ENCODE data around the gene OASL. TPM values are rescaled to one million over a fixed set of nuclear protein-coding genes. Genes with fewer than 3 reads are reported as not detected.

The OASL gene
- total and polyA plus RNA-seq, 2 of the 4 experiments (the other 2 are of a cell fraction) = under 0.01 to 0.05 TPM

DNA sequence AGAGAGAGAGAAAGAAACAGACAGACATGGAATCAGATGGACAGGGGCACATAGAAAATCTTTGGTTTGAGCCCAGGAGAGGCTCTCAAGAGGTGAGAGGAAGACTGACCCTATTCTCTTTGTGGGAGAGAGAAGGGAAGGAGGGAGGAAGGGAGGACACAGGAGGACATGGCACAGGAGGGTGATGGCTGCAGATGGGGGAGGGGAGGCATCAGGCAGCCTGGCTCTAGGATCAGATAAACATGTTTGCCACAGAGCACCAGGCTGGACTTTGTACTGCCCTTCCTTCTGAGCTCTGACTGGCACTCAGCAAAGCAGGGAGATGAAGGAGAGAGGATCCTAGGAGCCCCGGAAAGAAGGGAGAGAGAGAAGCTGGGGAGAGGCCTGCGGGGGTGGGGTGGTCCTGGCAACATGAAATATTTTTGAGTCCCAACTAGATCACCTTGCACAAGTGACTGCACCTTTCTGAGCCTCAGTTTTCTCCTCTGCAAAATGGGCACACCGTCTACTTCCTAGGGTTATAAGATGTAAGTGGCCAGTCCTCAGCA is 54.6 kb downstream of the OASL start:
- no peak overlapping the region for H2BK120ac ChIP-seq (ENCODE audit: low read depth, low read length)
- no peak overlapping the region for H3K27ac ChIP-seq (ENCODE audit: insufficient read depth, low read length)
- no peak overlapping the region for H3K4me3 ChIP-seq (ENCODE audit: insufficient read depth, low read depth, low read length)
- TF ChIP-seq, protein P1, sequence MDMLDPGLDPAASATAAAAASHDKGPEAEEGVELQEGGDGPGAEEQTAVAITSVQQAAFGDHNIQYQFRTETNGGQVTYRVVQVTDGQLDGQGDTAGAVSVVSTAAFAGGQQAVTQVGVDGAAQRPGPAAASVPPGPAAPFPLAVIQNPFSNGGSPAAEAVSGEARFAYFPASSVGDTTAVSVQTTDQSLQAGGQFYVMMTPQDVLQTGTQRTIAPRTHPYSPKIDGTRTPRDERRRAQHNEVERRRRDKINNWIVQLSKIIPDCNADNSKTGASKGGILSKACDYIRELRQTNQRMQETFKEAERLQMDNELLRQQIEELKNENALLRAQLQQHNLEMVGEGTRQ (IDR thresholded peaks at IDR 0.05; ENCODE audit: low read depth, low read length) = no peak
- TF ChIP-seq, protein P2, sequence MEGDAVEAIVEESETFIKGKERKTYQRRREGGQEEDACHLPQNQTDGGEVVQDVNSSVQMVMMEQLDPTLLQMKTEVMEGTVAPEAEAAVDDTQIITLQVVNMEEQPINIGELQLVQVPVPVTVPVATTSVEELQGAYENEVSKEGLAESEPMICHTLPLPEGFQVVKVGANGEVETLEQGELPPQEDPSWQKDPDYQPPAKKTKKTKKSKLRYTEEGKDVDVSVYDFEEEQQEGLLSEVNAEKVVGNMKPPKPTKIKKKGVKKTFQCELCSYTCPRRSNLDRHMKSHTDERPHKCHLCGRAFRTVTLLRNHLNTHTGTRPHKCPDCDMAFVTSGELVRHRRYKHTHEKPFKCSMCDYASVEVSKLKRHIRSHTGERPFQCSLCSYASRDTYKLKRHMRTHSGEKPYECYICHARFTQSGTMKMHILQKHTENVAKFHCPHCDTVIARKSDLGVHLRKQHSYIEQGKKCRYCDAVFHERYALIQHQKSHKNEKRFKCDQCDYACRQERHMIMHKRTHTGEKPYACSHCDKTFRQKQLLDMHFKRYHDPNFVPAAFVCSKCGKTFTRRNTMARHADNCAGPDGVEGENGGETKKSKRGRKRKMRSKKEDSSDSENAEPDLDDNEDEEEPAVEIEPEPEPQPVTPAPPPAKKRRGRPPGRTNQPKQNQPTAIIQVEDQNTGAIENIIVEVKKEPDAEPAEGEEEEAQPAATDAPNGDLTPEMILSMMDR (conservative IDR thresholded peaks at IDR 0.05; ENCODE audit: low read depth, low read length) = no peak
- ChIA-PET POLR2A (ENCODE audit: unreplicated experiment) (no interaction called here), CTCF (interaction anchor here (1.0 to 1.6 kb wide), 2 partner anchors 13 kb away, joined by 5 read pairs; no protein-coding TSS in a partner anchor)
- no peak overlapping the region for H2BK15ac ChIP-seq (ENCODE audit: low read depth, low read length)
- H4K5ac ChIP-seq (ENCODE audit: low read depth, low read length) = no peak overlapping the region
- no peak overlapping the region for H3K23ac ChIP-seq (ENCODE audit: low read depth, low read length)
- dilution Hi-C loops (cut with HindIII; ENCODE audit: low sequenced_read_pairs, unreplicated experiment) (no loop called here), intact Hi-C loops (cut with micrococcal nuclease) (no loop called here), in situ Hi-C loops (cut with MboI; ENCODE audit: low sequenced_read_pairs) (no loop called here)
- H4K20me1 ChIP-seq (ENCODE audit: insufficient read depth, low read length) = no peaks in the 10 kb centered on the region
- no peak overlapping the region for H3K14ac ChIP-seq (replicated peaks; ENCODE audit: low read depth, low read length)
- no peak overlapping the region for H3K18ac ChIP-seq (ENCODE audit: low read depth, low read length)
- H4K8ac ChIP-seq (ENCODE audit: low read depth in 2 of 2, low read length in 2 of 2) = no peak overlapping the region
- H3K4ac ChIP-seq (ENCODE audit: low read depth, low read length) = no peak overlapping the region
- no peaks in the 10 kb centered on the region for H3K9me1 ChIP-seq (ENCODE audit: insufficient read depth, low read length)
- H3K4me2 ChIP-seq (ENCODE audit: low read depth, low read length) = no peak overlapping the region
- no peaks in the 10 kb centered on the region for H3K79me1 ChIP-seq (ENCODE audit: low read depth in 1 of 2, low read length in 2 of 2)
- H2AK9ac ChIP-seq (replicated peaks; ENCODE audit: low read depth, low read length, poor library complexity) = no peak overlapping the region
- no peak overlapping the region for H2BK20ac ChIP-seq (ENCODE audit: low read depth, low read length)
- no peak overlapping the region for H3K9ac ChIP-seq (ENCODE audit: low read depth, low read length)
- H3K56ac ChIP-seq (ENCODE audit: extremely low read depth, insufficient read depth, low read length) = no peak overlapping the region
- peaks cover 13% of the 10 kb centered on the region for H3K27me3 ChIP-seq (ENCODE audit: control insufficient read depth, insufficient read depth, low read length)
- no TSS peak for BruUV-seq (replicated peaks)
- H3K36me3 ChIP-seq (ENCODE audit: control insufficient read depth, insufficient read depth, low read length) = no peaks in the 10 kb centered on the region
- H2AK5ac ChIP-seq (ENCODE audit: low read depth, low read length) = no peak overlapping the region
- WGBS, 2 experiments (ENCODE audit: extremely low coverage in 2 of 2, insufficient read length in 1 of 2) = no CpG with 5 or more reads among the region's 3 CpGs
- no peak for DNase-seq
- H2BK5ac ChIP-seq (ENCODE audit: low read depth, low read length, poor library complexity, severe bottlenecking) = no peak overlapping the region
- H4K91ac ChIP-seq (ENCODE audit: insufficient read depth, low read depth, low read length) = no peak overlapping the region
- no peak for ATAC-seq (ENCODE audit: low read depth)
- no peak overlapping the region for H2AFZ ChIP-seq (replicated peaks; ENCODE audit: low read length, poor library complexity)
- no peaks in the 10 kb centered on the region for H3K4me1 ChIP-seq (ENCODE audit: control insufficient read depth, insufficient read depth, low read length)
- H3K9me3 ChIP-seq (ENCODE audit: control insufficient read depth, insufficient read depth, low read length) = no peaks in the 10 kb centered on the region; the same call in 1 of the 2 replicates

Data from IMR-90 (cell line).